Stimulated activated CD4-positive, alpha-beta T cell treated with anti-CD3 and anti-CD28 coated beads, Interleukin-1b, Interleukin-23, amount 100 ng/mL, for 24 hours (primary cell): Measurements from ENCODE around the gene CD83.
"Not testable (repeated sequence)": the region's sequence is repeated elsewhere in the genome, so short reads cannot be mapped to it uniquely, and the experiment has no call there.

ENCODE experiments used
- DNase-seq, 4 experiments: peaks; one replicate each; pipeline ENCODE4 v3.0.0-alpha.2; 2020; ENCODE audit warnings: low read depth in 4 of 4, low spot score in 1 of 4

The CD83 gene

GRCh38 chr6:14117158-14118090 is at the start of gene CD83:
TSS of gene CD83 (plus strand) at chr6:14117772. CDS start at chr6:14117812, 40 bp downstream.
- DNase-seq: peak; percentile 42 to 70 (median 55)

- DNase-seq: no peak
These were observed 49.4 kb upstream of the CD83 start for GRCh38 chr6:14068133-14068532.

GRCh38 chr6:14068623-14069022 is 48.9 kb upstream of the CD83 start:
- no peak for DNase-seq

GRCh38 chr6:14070457-14070856 is 47.1 kb upstream of the CD83 start:
- no peak for DNase-seq

- no peak for DNase-seq
These were observed 45.5 kb upstream of the CD83 start for GRCh38 chr6:14072084-14072483.

GRCh38 chr6:14073561-14074354 is 43.8 kb upstream of the CD83 start:
- DNase-seq: not testable (repeated sequence)

GRCh38 chr6:14074476-14075094 is 43.0 kb upstream of the CD83 start:
- no peak for DNase-seq

- no peak for DNase-seq
These were observed 42.5 kb upstream of the CD83 start for GRCh38 chr6:14075095-14075503.

- no peak for DNase-seq
These were observed 40.2 kb upstream of the CD83 start for GRCh38 chr6:14077193-14077867.

- DNase-seq: peak in 2 of 4 experiments; percentile 15 to 31
These were observed 38.1 kb upstream of the CD83 start for GRCh38 chr6:14079433-14079832.

GRCh38 chr6:14079971-14080370 is 37.6 kb upstream of the CD83 start:
- no peak for DNase-seq

- DNase-seq: no peak
These were observed 36.4 kb upstream of the CD83 start for GRCh38 chr6:14081126-14081525.

GRCh38 chr6:14082771-14083170 is 34.8 kb upstream of the CD83 start:
- no peak for DNase-seq

- no peak for DNase-seq
These were observed 34.3 kb upstream of the CD83 start for GRCh38 chr6:14083262-14083661.

GRCh38 chr6:14083751-14084150 is 33.8 kb upstream of the CD83 start:
- DNase-seq: no peak

GRCh38 chr6:14084388-14084787 is 33.2 kb upstream of the CD83 start:
- no peak for DNase-seq

- no peak for DNase-seq
These were observed 32.3 kb upstream of the CD83 start for GRCh38 chr6:14085176-14085787.

GRCh38 chr6:14086701-14087100 is 30.9 kb upstream of the CD83 start:
- no peak for DNase-seq

GRCh38 chr6:14088600-14089192 is 28.9 kb upstream of the CD83 start:
- no peak for DNase-seq

- no peak for DNase-seq
These were observed 28.3 kb upstream of the CD83 start for GRCh38 chr6:14089224-14089623.
